Activated T-cell treated with anti-CD3 and anti-CD28 coated beads, Interleukin-2, amount 50 U/mL, for 72 hours (primary cell): Measurements from ENCODE around the gene UGT1A1. TPM values are rescaled to one million over a fixed set of nuclear protein-coding genes. Genes with fewer than 3 reads are reported as not detected.

Experiments used
- ATAC-seq, 2 donors: fragments of 150-1000 bp; cut with Tn5 transposase; replicated peaks in 1 of 2; 2 replicates each; pipeline ENCODE4 v1.10.0; 2021; ENCODE audit warnings: moderate library complexity in 2 of 2, mild to moderate bottlenecking in 1 of 2
- DNase-seq, 2 donors: peaks; one replicate each; pipeline ENCODE4 v3.0.0; 2021 to 2022; ENCODE audit warnings: mixed read lengths in 1 of 2
- H3K27ac Mint-ChIP-seq: one replicate; pipeline ENCODE4 v1.8.0; 2022; ENCODE audit warnings: mild to moderate bottlenecking, moderate library complexity, mixed read lengths
- H3K27me3 Mint-ChIP-seq: one replicate; pipeline ENCODE4 v1.8.0; 2022; ENCODE audit warnings: low read depth, mixed read lengths
- H3K36me3 Mint-ChIP-seq, 2 donors: one replicate each; pipeline ENCODE4 v1.8.0; 2022; ENCODE audit warnings: mixed read lengths in 2 of 2, mild to moderate bottlenecking in 1 of 2; ENCODE audit not compliant: insufficient read depth in 2 of 2
- H3K4me1 Mint-ChIP-seq: one replicate; pipeline ENCODE4 v1.8.0; 2022; ENCODE audit warnings: low read depth, mixed read lengths
- H3K4me3 Mint-ChIP-seq, 2 donors: one replicate each; pipeline ENCODE4 v1.8.0; 2022; ENCODE audit warnings: mild to moderate bottlenecking in 2 of 2, mixed read lengths in 2 of 2, moderate library complexity in 2 of 2
- H3K9me3 Mint-ChIP-seq, 2 donors: one replicate each; pipeline ENCODE4 v1.8.0; 2022; ENCODE audit warnings: mixed read lengths in 2 of 2
- total RNA-seq, 2 donors: library from RNA; stranded (reverse); gene quantifications; one replicate each; pipeline ENCODE4 v1.2.3, GENCODE V29; 2022

UGT1A1 gene
- total RNA-seq, 2 donors from 2014 or later: not detected

GRCh38 chr2:233793465-233794127 is 33.5 kb downstream of the UGT1A1 start:
- H3K36me3 Mint-ChIP-seq: no peaks in the 10 kb centered on the region
- H3K4me3 Mint-ChIP-seq: no peak overlapping the region
- H3K27me3 Mint-ChIP-seq: no peaks in the 10 kb centered on the region
- DNase-seq (no peak), ATAC-seq (no peak)
- no peaks in the 10 kb centered on the region for H3K9me3 Mint-ChIP-seq
- no peak overlapping the region for H3K27ac Mint-ChIP-seq
- no peaks in the 10 kb centered on the region for H3K4me1 Mint-ChIP-seq

- H3K4me1 Mint-ChIP-seq: no peaks in the 10 kb centered on the region
- H3K4me3 Mint-ChIP-seq: no peak overlapping the region
- ATAC-seq (no peak), DNase-seq (no peak)
- no peak overlapping the region for H3K27ac Mint-ChIP-seq
- no peaks in the 10 kb centered on the region for H3K36me3 Mint-ChIP-seq
- H3K27me3 Mint-ChIP-seq: no peaks in the 10 kb centered on the region
- H3K9me3 Mint-ChIP-seq: no peaks in the 10 kb centered on the region
Observed at GRCh38 chr2:233794128-233794658, 34.1 kb downstream of the UGT1A1 start.

GRCh38 chr2:233795735-233796171 is 35.7 kb downstream of the UGT1A1 start:
- H3K9me3 Mint-ChIP-seq: peaks cover 0 to 4% of the 10 kb centered on the region in 2 donors
- H3K36me3 Mint-ChIP-seq: no peaks in the 10 kb centered on the region
- DNase-seq: no peak
- no peak overlapping the region for H3K4me3 Mint-ChIP-seq
- H3K4me1 Mint-ChIP-seq: no peaks in the 10 kb centered on the region
- no peak overlapping the region for H3K27ac Mint-ChIP-seq
- H3K27me3 Mint-ChIP-seq: no peaks in the 10 kb centered on the region
- no peak for ATAC-seq

DNA sequence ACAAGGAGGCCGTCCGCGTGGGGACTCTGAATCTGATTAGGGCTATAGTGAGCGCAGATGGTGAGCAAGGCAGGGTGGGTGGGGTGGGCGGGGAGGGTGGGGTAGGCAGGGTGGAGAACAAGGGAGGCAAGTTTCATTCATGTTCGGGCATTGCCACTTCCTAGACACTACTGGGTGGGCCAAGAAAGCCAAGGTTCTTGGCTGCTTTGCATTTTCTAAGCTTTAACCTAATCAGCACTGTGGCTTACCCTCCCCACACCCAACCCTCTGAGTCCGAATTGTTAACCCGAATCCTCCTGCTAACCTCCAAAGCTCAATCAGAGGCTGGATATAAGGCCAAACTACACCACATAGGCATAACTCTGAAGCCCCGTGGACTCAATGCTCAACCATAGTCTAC is 36.2 kb downstream of the UGT1A1 start:
- DNase-seq (no peak), ATAC-seq (no peak)
- no peak overlapping the region for H3K27ac Mint-ChIP-seq
- H3K4me1 Mint-ChIP-seq: no peaks in the 10 kb centered on the region
- peaks cover 0 to 4% of the 10 kb centered on the region in 2 donors for H3K9me3 Mint-ChIP-seq
- no peak overlapping the region for H3K4me3 Mint-ChIP-seq
- no peaks in the 10 kb centered on the region for H3K27me3 Mint-ChIP-seq
- H3K36me3 Mint-ChIP-seq: no peaks in the 10 kb centered on the region

DNA sequence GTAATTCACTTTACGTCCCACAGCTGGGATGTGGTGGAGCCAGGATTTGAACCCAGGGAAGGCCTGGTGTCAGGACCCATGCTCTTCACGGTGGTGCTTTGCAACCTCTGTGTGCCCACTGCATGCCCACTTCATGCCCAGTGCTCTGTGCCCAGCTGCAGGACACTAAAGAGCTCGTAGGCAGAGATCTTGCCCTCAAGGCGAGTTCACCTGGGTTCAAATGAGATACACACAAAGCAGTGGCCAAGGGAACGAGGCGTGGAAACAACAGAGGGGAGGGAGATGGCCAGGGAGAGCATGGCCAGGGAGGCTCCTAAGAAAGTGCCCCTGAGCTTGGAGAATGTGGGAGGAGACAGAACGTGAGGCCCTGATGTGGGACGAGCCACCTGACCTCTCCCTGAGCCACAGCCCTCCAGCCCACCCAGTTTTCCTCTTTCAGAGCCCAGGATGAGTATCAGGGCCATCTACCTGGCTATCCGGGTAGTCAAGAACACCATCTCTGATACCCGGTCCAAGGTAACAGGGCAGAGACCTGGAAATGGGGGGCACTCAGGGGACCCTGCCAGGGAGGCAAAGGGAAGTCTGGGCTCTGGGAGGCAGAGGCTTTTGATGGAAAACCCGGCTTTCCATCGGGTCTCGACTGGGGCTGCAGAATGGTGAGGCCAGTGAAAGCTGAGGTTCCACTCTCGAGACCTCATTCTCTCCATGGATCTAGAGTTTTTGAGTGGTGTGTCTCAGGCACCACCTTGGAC is 38.4 kb downstream of the UGT1A1 start:
- H3K27me3 Mint-ChIP-seq: peaks cover 9% of the 10 kb centered on the region
- no peak for DNase-seq
- H3K4me3 Mint-ChIP-seq: no peak overlapping the region
- peaks cover 0 to 4% of the 10 kb centered on the region in 2 donors for H3K9me3 Mint-ChIP-seq
- ATAC-seq: no peak
- no peaks in the 10 kb centered on the region for H3K36me3 Mint-ChIP-seq
- H3K4me1 Mint-ChIP-seq: no peaks in the 10 kb centered on the region
- no peak overlapping the region for H3K27ac Mint-ChIP-seq

DNA sequence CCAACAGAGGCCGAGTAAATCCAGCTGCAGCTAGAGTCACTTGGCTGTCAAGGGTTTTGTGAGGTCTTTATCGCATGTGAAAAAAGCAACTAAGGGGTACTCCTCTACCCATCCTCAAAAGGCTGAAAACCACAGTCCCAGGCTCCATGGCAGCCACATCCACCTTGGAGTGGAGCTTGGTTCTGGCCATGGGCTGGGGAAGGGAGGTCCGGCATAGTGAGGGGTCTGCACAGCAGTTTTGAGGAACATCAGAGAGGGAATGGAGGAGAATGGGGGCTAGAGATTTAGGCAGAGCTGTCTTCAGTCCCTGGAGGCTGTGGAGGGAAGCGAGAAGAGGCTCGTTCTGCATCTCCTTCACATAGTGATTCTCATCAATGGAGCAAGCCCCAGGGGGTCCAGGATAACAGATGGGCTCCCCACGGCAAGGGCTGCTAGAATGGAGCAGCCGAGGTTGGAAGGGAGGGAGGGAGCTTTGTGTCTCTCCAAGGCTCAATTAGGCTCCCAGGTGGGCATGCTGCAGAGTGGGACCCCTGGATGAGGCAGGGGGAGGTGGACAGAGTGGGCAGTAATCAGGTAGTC is 39.1 kb downstream of the UGT1A1 start:
- no peaks in the 10 kb centered on the region for H3K36me3 Mint-ChIP-seq
- no peak for ATAC-seq

GRCh38 chr2:233799716-233800115 is 39.6 kb downstream of the UGT1A1 start:
- peaks cover 17% of the 10 kb centered on the region for H3K27me3 Mint-ChIP-seq
- no peaks in the 10 kb centered on the region for H3K36me3 Mint-ChIP-seq
- no peaks in the 10 kb centered on the region for H3K4me1 Mint-ChIP-seq
- no peak for ATAC-seq
- no peak overlapping the region for H3K4me3 Mint-ChIP-seq
- no peak for DNase-seq
- peaks cover 0 to 4% of the 10 kb centered on the region in 2 donors for H3K9me3 Mint-ChIP-seq
- H3K27ac Mint-ChIP-seq: no peak overlapping the region

More for the DNA sequence above, 39.1 kb downstream of the UGT1A1 start:
- no peak for DNase-seq
- peaks cover 0 to 4% of the 10 kb centered on the region in 2 donors for H3K9me3 Mint-ChIP-seq
- H3K4me3 Mint-ChIP-seq: no peak overlapping the region
- no peak overlapping the region for H3K27ac Mint-ChIP-seq
- peaks cover 15% of the 10 kb centered on the region for H3K27me3 Mint-ChIP-seq
- H3K4me1 Mint-ChIP-seq: no peaks in the 10 kb centered on the region

GRCh38 chr2:233800208-233800607 is 40.1 kb downstream of the UGT1A1 start:
- no peak for DNase-seq
- ATAC-seq: no peak
- Mint-ChIP-seq H3K4me3 (no peak overlapping the region), H3K4me1 (no peaks in the 10 kb centered on the region), H3K9me3 (peaks cover 0 to 4% of the 10 kb centered on the region in 2 donors), H3K27ac (no peak overlapping the region), H3K27me3 (peaks cover 17% of the 10 kb centered on the region), H3K36me3 (no peaks in the 10 kb centered on the region)

- no peaks in the 10 kb centered on the region for H3K4me1 Mint-ChIP-seq
- peaks cover 0 to 4% of the 10 kb centered on the region in 2 donors for H3K9me3 Mint-ChIP-seq
- peak; percentile 55 to 59 for ATAC-seq
- H3K27me3 Mint-ChIP-seq: peaks cover 17% of the 10 kb centered on the region
- no peak overlapping the region for H3K4me3 Mint-ChIP-seq
- peak; percentile 6 to 15 for DNase-seq
- no peak overlapping the region for H3K27ac Mint-ChIP-seq
- no peaks in the 10 kb centered on the region for H3K36me3 Mint-ChIP-seq
Observed at GRCh38 chr2:233801357-233802131, 41.5 kb downstream of the UGT1A1 start.

DNA sequence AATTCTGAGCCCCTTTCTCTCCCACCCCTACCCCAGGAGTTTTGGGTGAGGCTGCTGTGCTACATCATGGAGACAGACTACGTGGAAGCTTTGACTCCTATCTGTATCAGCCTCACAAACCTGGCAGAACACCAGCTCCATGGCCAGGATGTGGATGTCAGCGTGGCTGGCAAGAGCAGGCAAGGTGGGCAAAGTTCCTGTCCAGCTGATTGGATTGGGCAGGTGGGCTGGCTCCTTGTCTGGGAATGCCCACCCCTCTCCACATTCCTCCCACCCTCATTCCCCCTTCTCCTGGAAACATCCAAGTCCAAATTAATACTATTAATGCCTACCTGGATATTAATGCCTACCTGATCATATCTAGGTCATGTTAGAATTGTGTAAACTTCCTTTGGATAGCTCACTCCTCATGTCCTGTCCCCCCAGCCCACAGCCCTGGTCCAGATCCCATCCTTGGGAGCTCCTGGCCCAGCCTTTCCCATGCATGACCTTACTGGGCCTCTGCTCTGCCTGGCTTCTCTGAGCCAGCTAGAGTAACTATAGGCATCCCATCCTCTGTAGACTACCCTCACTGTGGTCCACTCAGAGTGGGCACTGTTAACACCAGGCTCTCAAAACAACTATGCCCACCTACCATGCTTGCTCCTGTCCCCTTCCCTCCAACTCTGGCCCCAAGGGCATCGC is 42.2 kb downstream of the UGT1A1 start:
- Mint-ChIP-seq H3K4me3 (no peak overlapping the region), H3K4me1 (no peaks in the 10 kb centered on the region), H3K27me3 (peaks cover 17% of the 10 kb centered on the region), H3K36me3 (no peaks in the 10 kb centered on the region), H3K9me3 (peaks cover 0 to 4% of the 10 kb centered on the region in 2 donors), H3K27ac (no peak overlapping the region)
- DNase-seq (no peak), ATAC-seq (no peak)

- DNase-seq: no peak
Observed at GRCh38 chr2:233803292-233803911, 43.3 kb downstream of the UGT1A1 start.

DNA sequence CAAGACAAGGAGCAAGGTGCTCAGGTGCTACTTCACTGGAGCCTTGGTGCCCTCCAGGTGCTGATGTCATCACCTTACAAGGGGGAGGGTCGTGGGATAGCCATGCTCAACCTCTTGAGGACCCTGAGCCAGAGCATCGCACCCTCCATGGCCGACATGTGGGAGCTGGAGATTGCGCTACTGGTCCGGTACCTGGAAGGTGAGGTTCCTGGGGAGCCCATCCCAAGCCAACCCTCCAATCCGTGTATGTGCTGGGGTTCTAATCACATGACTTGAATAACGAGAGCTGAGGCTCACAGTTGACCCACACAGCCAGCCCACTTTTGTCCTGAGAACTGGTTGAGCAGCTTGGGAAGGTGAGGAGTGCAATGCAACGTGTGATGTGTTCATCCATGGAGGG is 43.9 kb downstream of the UGT1A1 start:
- no peaks in the 10 kb centered on the region for H3K4me1 Mint-ChIP-seq
- peaks cover 17% of the 10 kb centered on the region for H3K27me3 Mint-ChIP-seq
- no peak for ATAC-seq
- peaks cover 0 to 4% of the 10 kb centered on the region in 2 donors for H3K9me3 Mint-ChIP-seq
- DNase-seq: no peak
- no peaks in the 10 kb centered on the region for H3K36me3 Mint-ChIP-seq
- no peak overlapping the region for H3K27ac Mint-ChIP-seq
- H3K4me3 Mint-ChIP-seq: no peak overlapping the region

More at GRCh38 chr2:233803292-233803911, 43.3 kb downstream of the UGT1A1 start:
- no peaks in the 10 kb centered on the region for H3K4me1 Mint-ChIP-seq
- ATAC-seq: no peak
- peaks cover 17% of the 10 kb centered on the region for H3K27me3 Mint-ChIP-seq
- H3K4me3 Mint-ChIP-seq: no peak overlapping the region
- no peaks in the 10 kb centered on the region for H3K36me3 Mint-ChIP-seq
- no peak overlapping the region for H3K27ac Mint-ChIP-seq
- H3K9me3 Mint-ChIP-seq: peaks cover 0 to 4% of the 10 kb centered on the region in 2 donors
